SH-SY5Y (cell line): ENCODE results near the gene KAT6B.

ENCODE experiments used
- GATA2 ChIP-seq: IDR thresholded peaks from 2 replicates; pipeline ENCODE4 v1.6.1; 2011; ENCODE audit warnings: mild to moderate bottlenecking, low read depth, low read length
- GATA3 ChIP-seq: IDR thresholded peaks from 2 replicates; pipeline ENCODE4 v1.6.1; 2011; ENCODE audit warnings: low read depth, mild to moderate bottlenecking, low read length, moderate library complexity

DNA sequence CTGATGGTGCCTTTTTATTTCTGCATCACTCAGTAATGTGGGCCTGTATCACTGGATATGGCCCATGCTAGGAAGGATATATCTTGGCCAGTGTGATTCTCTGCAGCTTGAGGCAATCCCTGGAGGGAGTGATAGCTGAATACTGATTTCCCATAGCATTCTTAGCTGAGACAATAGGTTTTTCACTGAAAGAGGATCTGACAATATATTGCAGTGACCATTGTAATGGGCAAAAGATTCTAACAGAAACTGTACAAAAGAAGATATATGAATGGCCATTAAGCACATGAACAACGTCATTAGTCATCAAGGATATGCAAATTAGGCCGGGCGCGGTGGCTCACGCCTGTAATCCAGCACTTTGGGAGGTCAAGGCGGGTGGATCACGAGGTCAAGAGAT lies 117.8 kb downstream of the KAT6B start:
- TF ChIP-seq GATA2 (no peak), GATA3 (no peak)
